SU-DHL-6 (cell line): ENCODE measurements around the gene FRY.
"Not testable (repeated sequence)": the region's sequence is repeated elsewhere in the genome, so short reads cannot be mapped to it uniquely, and the experiment has no call there.

Experiments
- CTCF ChIP-seq: fragments of 200-600 bp; sonication (generic); IDR thresholded peaks from one replicate; pipeline ENCODE4 v1.5.1; 2017; ENCODE audit warnings: antibody characterized with exemption, mild to moderate bottlenecking, low read length, moderate library complexity; ENCODE audit not compliant: insufficient read depth, poor library complexity, severe bottlenecking
- EZH2phosphoT487 ChIP-seq: fragments of 200-600 bp; sonication (generic), shearing (Covaris generic); conservative IDR thresholded peaks from 2 replicates; pipeline ENCODE4 v1.6.1; 2018; ENCODE audit warnings: mild to moderate bottlenecking, antibody characterized with exemption, low read length, moderate library complexity, mixed read lengths

- TF ChIP-seq CTCF, EZH2phosphoT487: not testable (repeated sequence)
These were observed 47.2 kb upstream of the FRY start for GRCh38 chr13:31984388-31984787.
